GM21528 (cell line): Measurements from ENCODE around the gene BEST1.
"Not testable (repeated sequence)": the region's sequence is repeated elsewhere in the genome, so short reads cannot be mapped to it uniquely, and the experiment has no call there.

Source experiments
- ATAC-seq: cut with Tn5 transposase; IDR thresholded peaks from one replicate; pipeline ENCODE4 v1.9.1; 2021; ENCODE audit warnings: mild to moderate bottlenecking, moderate library complexity; ENCODE audit not compliant: unreplicated experiment, low FRiP score

The BEST1 gene

GRCh38 chr11:61962213-61963015 is 12.3 kb downstream of the BEST1 start:
- no peak for ATAC-seq

GRCh38 chr11:61963016-61963281 is 12.8 kb downstream of the BEST1 start:
- ATAC-seq: no peak

GRCh38 chr11:61963282-61964057 is 13.3 kb downstream of the BEST1 start:
- ATAC-seq: no peak

- no peak for ATAC-seq
These were observed 14.0 kb downstream of the BEST1 start for GRCh38 chr11:61964058-61964665.

- ATAC-seq: not testable (repeated sequence)
These were observed 14.6 kb downstream of the BEST1 start for GRCh38 chr11:61964666-61965271.

- ATAC-seq: no peak
These were observed 16.6 kb downstream of the BEST1 start for GRCh38 chr11:61966734-61967115.

GRCh38 chr11:61967116-61967923 is 17.2 kb downstream of the BEST1 start, which contains the start of gene FTH1:
TSS of gene FTH1 (minus strand) at chr11:61967634. CDS start at chr11:61967425, 209 bp downstream.
- peak; percentile 57 for ATAC-seq

- peak; percentile 38 for ATAC-seq
These were observed 18.0 kb downstream of the BEST1 start for GRCh38 chr11:61967924-61968757.

- ATAC-seq: no peak
These were observed 18.7 kb downstream of the BEST1 start for GRCh38 chr11:61968758-61969390.

- no peak for ATAC-seq
These were observed 19.2 kb downstream of the BEST1 start for GRCh38 chr11:61969391-61969758.

GRCh38 chr11:61969838-61970662 is 19.9 kb downstream of the BEST1 start:
- ATAC-seq: no peak

- no peak for ATAC-seq
These were observed 21.3 kb downstream of the BEST1 start for GRCh38 chr11:61971248-61972111.

GRCh38 chr11:61972112-61972671 is 22.0 kb downstream of the BEST1 start:
- ATAC-seq: no peak

GRCh38 chr11:61972672-61973475 is 22.7 kb downstream of the BEST1 start:
- no peak for ATAC-seq

GRCh38 chr11:61973476-61974162 is 23.5 kb downstream of the BEST1 start:
- ATAC-seq: no peak
